MM.1S (cell line): ENCODE data around the gene TMEM176B.

Experiments used
- CTCF ChIP-seq: fragments of 300-600 bp; sonication (generic); IDR thresholded peaks from 2 replicates; pipeline ENCODE4 v1.5.1; 2016; ENCODE audit warnings: antibody characterized with exemption, low read length, mixed read lengths
- EZH2 ChIP-seq: fragments of 300-600 bp; sonication (generic); optimal IDR thresholded peaks from 2 replicates; pipeline ENCODE3; 2017; ENCODE audit warnings: low read depth, mild to moderate bottlenecking, antibody characterized with exemption, low read length, mixed read lengths

GRCh38 chr7:150847536-150847935 is 47.4 kb upstream of the TMEM176B start:
- TF ChIP-seq CTCF (no peak), EZH2 (no peak)
